ENCODE results near the gene ARPC1A. TPM values are rescaled to one million over a fixed set of nuclear protein-coding genes. Genes with fewer than 3 reads are reported as not detected.

The ARPC1A gene
- total and polyA plus RNA-seq, 2 donors (not counting 1 experiment from before 2014, with no cell fraction given) = 184 to 226 TPM

DNA sequence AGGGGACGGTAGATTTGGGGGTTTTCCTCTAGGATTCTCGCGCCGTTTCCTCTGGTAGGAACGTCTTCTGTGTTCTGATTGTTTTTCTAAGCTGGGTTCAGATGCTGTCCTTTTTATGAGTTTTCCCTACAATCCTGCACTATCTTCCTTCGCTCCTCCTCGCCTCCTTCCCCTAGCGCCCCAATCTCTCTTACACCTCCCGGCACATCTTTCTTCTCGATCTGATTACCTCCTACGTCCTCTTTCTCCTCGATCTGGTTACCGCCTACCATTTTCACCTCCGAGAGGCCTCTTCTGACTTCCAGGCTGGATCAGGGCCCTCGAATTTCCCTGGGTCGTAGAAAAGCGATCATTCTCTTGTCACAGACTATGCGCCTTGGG is 83.5 kb downstream of the ARPC1A start:
- H3K4me2 ChIP-seq (ENCODE audit: extremely low read depth, insufficient read depth, low read length) = peak overlapping the region; percentile 79
- no peak for TF ChIP-seq EZH2 (IDR thresholded peaks at IDR 0.05; ENCODE audit: low read length, missing control alignments)
- TF ChIP-seq, protein P1, sequence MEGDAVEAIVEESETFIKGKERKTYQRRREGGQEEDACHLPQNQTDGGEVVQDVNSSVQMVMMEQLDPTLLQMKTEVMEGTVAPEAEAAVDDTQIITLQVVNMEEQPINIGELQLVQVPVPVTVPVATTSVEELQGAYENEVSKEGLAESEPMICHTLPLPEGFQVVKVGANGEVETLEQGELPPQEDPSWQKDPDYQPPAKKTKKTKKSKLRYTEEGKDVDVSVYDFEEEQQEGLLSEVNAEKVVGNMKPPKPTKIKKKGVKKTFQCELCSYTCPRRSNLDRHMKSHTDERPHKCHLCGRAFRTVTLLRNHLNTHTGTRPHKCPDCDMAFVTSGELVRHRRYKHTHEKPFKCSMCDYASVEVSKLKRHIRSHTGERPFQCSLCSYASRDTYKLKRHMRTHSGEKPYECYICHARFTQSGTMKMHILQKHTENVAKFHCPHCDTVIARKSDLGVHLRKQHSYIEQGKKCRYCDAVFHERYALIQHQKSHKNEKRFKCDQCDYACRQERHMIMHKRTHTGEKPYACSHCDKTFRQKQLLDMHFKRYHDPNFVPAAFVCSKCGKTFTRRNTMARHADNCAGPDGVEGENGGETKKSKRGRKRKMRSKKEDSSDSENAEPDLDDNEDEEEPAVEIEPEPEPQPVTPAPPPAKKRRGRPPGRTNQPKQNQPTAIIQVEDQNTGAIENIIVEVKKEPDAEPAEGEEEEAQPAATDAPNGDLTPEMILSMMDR (conservative IDR thresholded peaks at IDR 0.05 in 1 of 2, IDR thresholded peaks at IDR 0.05 in 1 of 2; ENCODE audit: low read depth in 1 of 2, low read length in 2 of 2) = no peak
- no peak for DNase-seq (ENCODE audit: low read depth in 2 of 2)
- peak overlapping the region; percentile 99 for H3K9ac ChIP-seq (ENCODE audit: insufficient read depth, low read length)
- H3K27me3 ChIP-seq (ENCODE audit: control insufficient read depth, insufficient read depth, low read length) = no peaks in the 10 kb centered on the region
- H3K4me1 ChIP-seq (ENCODE audit: control insufficient read depth, extremely low read depth, insufficient read depth, low read length) = peaks cover 16% of the 10 kb centered on the region
- peaks cover 8% of the 10 kb centered on the region for H3K36me3 ChIP-seq (ENCODE audit: control insufficient read depth, insufficient read depth, low read length)
- H4K20me1 ChIP-seq (ENCODE audit: control insufficient read depth, extremely low read depth, insufficient read depth, low read length) = no peaks in the 10 kb centered on the region
- H3K4me3 ChIP-seq (replicated peaks in 1 of 4; ENCODE audit: control extremely low read depth in 1 of 4, insufficient read depth in 1 of 4, low read depth in 3 of 4, low read length in 4 of 4) = peak overlapping the region; percentile 65 to 98 (median 86)
- H3K27ac ChIP-seq (ENCODE audit: insufficient read depth, low read length) = peak overlapping the region; percentile 99
- no peaks in the 10 kb centered on the region for H3K9me3 ChIP-seq (ENCODE audit: control insufficient read depth, insufficient read depth, low read depth, low read length)
- no peak overlapping the region for H2AFZ ChIP-seq (ENCODE audit: low read length)
- peaks cover 67% of the 10 kb centered on the region for H3K79me2 ChIP-seq (ENCODE audit: control insufficient read depth, insufficient read depth, low read length)

DNA sequence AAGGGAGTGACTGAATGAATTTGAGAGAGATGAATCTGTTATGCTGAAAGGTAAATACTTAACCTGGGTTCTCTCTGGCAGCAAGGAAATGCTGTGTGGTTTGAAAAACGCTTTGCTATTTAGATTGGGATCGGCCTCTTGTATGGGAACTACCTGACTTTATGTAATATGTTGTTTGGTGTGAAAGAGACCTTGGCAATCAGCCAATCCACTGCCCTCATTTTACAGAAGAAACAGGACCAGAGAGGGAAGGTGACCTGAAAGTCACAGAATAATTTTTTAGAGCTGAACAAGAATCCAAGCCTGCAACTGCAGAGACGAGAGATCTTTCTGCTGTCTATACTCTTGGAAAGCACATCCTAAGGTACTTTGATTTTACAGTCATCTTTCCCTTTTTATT is 84.1 kb downstream of the ARPC1A start:
- H4K20me1 ChIP-seq (ENCODE audit: control insufficient read depth, extremely low read depth, insufficient read depth, low read length) = no peaks in the 10 kb centered on the region
- peaks cover 61% of the 10 kb centered on the region for H3K79me2 ChIP-seq (ENCODE audit: control insufficient read depth, insufficient read depth, low read length)
- peaks cover 7% of the 10 kb centered on the region for H3K36me3 ChIP-seq (ENCODE audit: control insufficient read depth, insufficient read depth, low read length)
- no peak overlapping the region for H2AFZ ChIP-seq (ENCODE audit: low read length)
- TF ChIP-seq, protein P1 (conservative IDR thresholded peaks at IDR 0.05 in 1 of 2, IDR thresholded peaks at IDR 0.05 in 1 of 2; ENCODE audit: low read depth in 1 of 2, low read length in 2 of 2) = no peak
- TF ChIP-seq EZH2 (IDR thresholded peaks at IDR 0.05; ENCODE audit: low read length, missing control alignments) = no peak
- H3K4me1 ChIP-seq (ENCODE audit: control insufficient read depth, extremely low read depth, insufficient read depth, low read length) = peaks cover 10% of the 10 kb centered on the region
- no peak for DNase-seq (ENCODE audit: low read depth in 2 of 2)
- H3K27ac ChIP-seq (ENCODE audit: insufficient read depth, low read length) = peak overlapping the region; percentile 16
- no peaks in the 10 kb centered on the region for H3K9me3 ChIP-seq (ENCODE audit: control insufficient read depth, insufficient read depth, low read depth, low read length)
- peak overlapping the region; percentile 99 for H3K9ac ChIP-seq (ENCODE audit: insufficient read depth, low read length)
- peak overlapping the region; percentile 79 for H3K4me2 ChIP-seq (ENCODE audit: extremely low read depth, insufficient read depth, low read length)
- H3K27me3 ChIP-seq (ENCODE audit: control insufficient read depth, insufficient read depth, low read length) = no peaks in the 10 kb centered on the region
- H3K4me3 ChIP-seq (replicated peaks in 1 of 4; ENCODE audit: control extremely low read depth in 1 of 4, insufficient read depth in 1 of 4, low read depth in 3 of 4, low read length in 4 of 4) = peak overlapping the region; percentile 65 to 98 (median 86)

DNA sequence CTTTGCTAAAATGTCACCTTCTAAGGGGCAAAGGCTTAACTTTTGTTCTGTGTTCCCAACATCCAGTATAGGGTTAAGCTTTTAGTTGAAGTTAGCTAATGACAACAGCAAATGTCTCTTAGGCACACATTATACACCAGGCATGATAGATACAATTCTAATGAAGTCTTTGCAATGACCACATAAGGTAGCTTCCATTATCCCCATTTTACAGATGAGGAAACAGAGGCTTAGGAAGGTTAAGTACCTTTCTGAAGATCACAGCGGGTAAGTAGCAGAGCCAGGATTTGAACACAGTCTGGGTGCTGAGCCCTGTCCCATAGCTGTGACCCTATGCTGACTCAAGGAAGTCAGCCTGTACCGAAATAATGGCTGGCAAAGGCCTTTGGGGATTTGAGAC is 84.9 kb downstream of the ARPC1A start:
- Histone ChIP-seq H3K79me2 (ENCODE audit: control insufficient read depth, insufficient read depth, low read length) (peaks cover 53% of the 10 kb centered on the region), H3K36me3 (ENCODE audit: control insufficient read depth, insufficient read depth, low read length) (peaks cover 5% of the 10 kb centered on the region), H3K27ac (ENCODE audit: insufficient read depth, low read length) (no peak overlapping the region)

More for the DNA sequence above, 84.9 kb downstream of the ARPC1A start:
- TF ChIP-seq, protein P1 (conservative IDR thresholded peaks at IDR 0.05 in 1 of 2, IDR thresholded peaks at IDR 0.05 in 1 of 2; ENCODE audit: low read depth in 1 of 2, low read length in 2 of 2) = no peak
- TF ChIP-seq EZH2 (IDR thresholded peaks at IDR 0.05; ENCODE audit: low read length, missing control alignments) = no peak
- Histone ChIP-seq H2AFZ (ENCODE audit: low read length) (no peak overlapping the region), H3K9me3 (ENCODE audit: control insufficient read depth, insufficient read depth, low read depth, low read length) (no peaks in the 10 kb centered on the region), H3K27me3 (ENCODE audit: control insufficient read depth, insufficient read depth, low read length) (no peaks in the 10 kb centered on the region), H3K4me1 (ENCODE audit: control insufficient read depth, extremely low read depth, insufficient read depth, low read length) (peaks cover 8% of the 10 kb centered on the region), H3K4me3 (replicated peaks in 1 of 4; ENCODE audit: control extremely low read depth in 1 of 4, insufficient read depth in 1 of 4, low read depth in 3 of 4, low read length in 4 of 4) (peak overlapping the region in 1 of 4 experiments; percentile 98), H3K4me2 (ENCODE audit: extremely low read depth, insufficient read depth, low read length) (no peak overlapping the region), H4K20me1 (ENCODE audit: control insufficient read depth, extremely low read depth, insufficient read depth, low read length) (no peaks in the 10 kb centered on the region), H3K9ac (ENCODE audit: insufficient read depth, low read length) (no peak overlapping the region)
- no peak for DNase-seq (ENCODE audit: low read depth in 2 of 2)

All from fibroblast of lung (primary cell).